Neural cell (in vitro differentiated cells): ENCODE data around the gene NPW. TPM values are rescaled to one million over a fixed set of nuclear protein-coding genes. Genes with fewer than 3 reads are reported as not detected.

Source experiments
- H2AFZ ChIP-seq: fragments of 200-600, 300-800 bp; sonication (generic), shearing (Covaris generic); 2 replicates; pipeline ENCODE4 v1.6.0; 2014; ENCODE audit warnings: low read depth, mild to moderate bottlenecking, antibody characterized with exemption, low read length, moderate library complexity
- H3F3A ChIP-seq: fragments of 200-600 bp; shearing (Covaris generic); 2 replicates; pipeline ENCODE4 v1.6.1; 2016; ENCODE audit warnings: mild to moderate bottlenecking, moderate library complexity, mixed read lengths, antibody characterized with exemption, low read length; ENCODE audit not compliant: insufficient read depth, poor library complexity, severe bottlenecking
- H3K27ac ChIP-seq: fragments of 200-600, 300-800 bp; sonication (generic), shearing (Covaris generic); 2 replicates; pipeline ENCODE4 v1.5.1; 2014; ENCODE audit warnings: mild to moderate bottlenecking, low read length, moderate library complexity
- H3K27me3 ChIP-seq: fragments of 300-800, 200-600 bp; sonication (generic), shearing (Covaris generic); 2 replicates; pipeline ENCODE4 v1.6.0; 2014; ENCODE audit warnings: mild to moderate bottlenecking, low read depth, low read length, moderate library complexity; ENCODE audit not compliant: insufficient read depth
- H3K36me3 ChIP-seq: fragments of 300-800, 200-600 bp; sonication (generic), shearing (Covaris generic); 2 replicates; pipeline ENCODE4 v1.5.1; 2014; ENCODE audit warnings: mild to moderate bottlenecking, antibody characterized with exemption, low read length, moderate library complexity; ENCODE audit not compliant: insufficient read depth
- H3K4me2 ChIP-seq: fragments of 300-800, 200-600 bp; sonication (generic), shearing (Covaris generic); 2 replicates; pipeline ENCODE4 v1.6.0; 2014; ENCODE audit warnings: mild to moderate bottlenecking, low read length
- H3K4me3 ChIP-seq: fragments of 300-800, 200-600 bp; sonication (generic), shearing (Covaris generic); 2 replicates; pipeline ENCODE4 v1.5.1; 2014; ENCODE audit warnings: mild to moderate bottlenecking, low read length, moderate library complexity
- H3K79me2 ChIP-seq: fragments of 200-600 bp; shearing (Covaris generic); replicated peaks from 2 replicates; pipeline ENCODE4 v1.6.0; 2014; ENCODE audit warnings: mild to moderate bottlenecking, low read length, moderate library complexity; ENCODE audit not compliant: insufficient read depth
- H3K9ac ChIP-seq: fragments of 300-800, 200-600 bp; sonication (generic), shearing (Covaris generic); 2 replicates; pipeline ENCODE4 v1.6.1; 2016; ENCODE audit warnings: mild to moderate bottlenecking, low read length, mixed read lengths
- H3K9me2 ChIP-seq: fragments of 200-600 bp; shearing (Covaris generic); 2 replicates; pipeline ENCODE4 v1.6.1; 2016; ENCODE audit warnings: mild to moderate bottlenecking, low read length, mixed read lengths; ENCODE audit not compliant: insufficient read depth
- H3K9me3 ChIP-seq: fragments of 200-600, 300-800 bp; sonication (generic), shearing (Covaris generic); 2 replicates; pipeline ENCODE4 v1.6.1; 2016; ENCODE audit warnings: mild to moderate bottlenecking, mixed run types, low read length, moderate library complexity, mixed read lengths
- H4K20me1 ChIP-seq: fragments of 200-600 bp; shearing (Covaris generic); 2 replicates; pipeline ENCODE4 v1.6.1; 2016; ENCODE audit warnings: mild to moderate bottlenecking, mixed run types; ENCODE audit not compliant: insufficient read depth
- EP300 ChIP-seq: fragments of 450-650 bp; conservative IDR thresholded peaks from 2 replicates; pipeline ENCODE4 v1.6.1; 2014; ENCODE audit warnings: antibody characterized with exemption, mild to moderate bottlenecking, moderate library complexity; ENCODE audit not compliant: poor library complexity, severe bottlenecking
- EZH2 ChIP-seq: fragments of 200-600, 300-800 bp; shearing (Covaris generic), sonication (generic); IDR thresholded peaks from 2 replicates; pipeline ENCODE4 v1.6.1; 2014; ENCODE audit warnings: antibody characterized with exemption, low read length, borderline replicate concordance, mild to moderate bottlenecking; ENCODE audit not compliant: insufficient read depth, poor library complexity, severe bottlenecking
- MXI1 ChIP-seq: fragments of 450-650 bp; conservative IDR thresholded peaks from 2 replicates; pipeline ENCODE4 v1.6.1; 2014; ENCODE audit warnings: antibody characterized with exemption, mild to moderate bottlenecking; ENCODE audit not compliant: poor library complexity, severe bottlenecking
- POLR2AphosphoS5 ChIP-seq: IDR thresholded peaks from 2 replicates; pipeline ENCODE4 v1.6.1; 2012
- RAD21 ChIP-seq: fragments of 450-650 bp; conservative IDR thresholded peaks from 2 replicates; pipeline ENCODE4 v1.6.1; 2014; ENCODE audit warnings: antibody characterized with exemption, mild to moderate bottlenecking, moderate library complexity
- SMC3 ChIP-seq: fragments of 450-650 bp; conservative IDR thresholded peaks from 2 replicates; pipeline ENCODE4 v1.6.1; 2014; ENCODE audit warnings: antibody characterized with exemption, mild to moderate bottlenecking, moderate library complexity; ENCODE audit not compliant: poor library complexity
- TAF1 ChIP-seq: IDR thresholded peaks from 2 replicates; pipeline ENCODE4 v1.6.1; 2012; ENCODE audit warnings: low read depth
- polyA plus RNA-seq: library from polyadenylated mRNA; depleted of rRNA; stranded (reverse); fragments of >200 nt; gene quantifications from 2 replicates; pipeline ENCODE4 v1.2.3, GENCODE V29; 2014
- TF ChIP-seq, protein P1 (sequence below): fragments of 450-650 bp; IDR thresholded peaks from 2 replicates; pipeline ENCODE4 v1.5.1; 2014; ENCODE audit warnings: antibody characterized with exemption, mild to moderate bottlenecking, moderate library complexity; ENCODE audit not compliant: poor library complexity, severe bottlenecking
- TF ChIP-seq, protein P2 (sequence below): IDR thresholded peaks from 2 replicates; pipeline ENCODE4 v1.6.1; 2012; ENCODE audit warnings: borderline replicate concordance

The NPW gene
- polyA plus RNA-seq, 1 donor from 2014 or later = not detected

DNA sequence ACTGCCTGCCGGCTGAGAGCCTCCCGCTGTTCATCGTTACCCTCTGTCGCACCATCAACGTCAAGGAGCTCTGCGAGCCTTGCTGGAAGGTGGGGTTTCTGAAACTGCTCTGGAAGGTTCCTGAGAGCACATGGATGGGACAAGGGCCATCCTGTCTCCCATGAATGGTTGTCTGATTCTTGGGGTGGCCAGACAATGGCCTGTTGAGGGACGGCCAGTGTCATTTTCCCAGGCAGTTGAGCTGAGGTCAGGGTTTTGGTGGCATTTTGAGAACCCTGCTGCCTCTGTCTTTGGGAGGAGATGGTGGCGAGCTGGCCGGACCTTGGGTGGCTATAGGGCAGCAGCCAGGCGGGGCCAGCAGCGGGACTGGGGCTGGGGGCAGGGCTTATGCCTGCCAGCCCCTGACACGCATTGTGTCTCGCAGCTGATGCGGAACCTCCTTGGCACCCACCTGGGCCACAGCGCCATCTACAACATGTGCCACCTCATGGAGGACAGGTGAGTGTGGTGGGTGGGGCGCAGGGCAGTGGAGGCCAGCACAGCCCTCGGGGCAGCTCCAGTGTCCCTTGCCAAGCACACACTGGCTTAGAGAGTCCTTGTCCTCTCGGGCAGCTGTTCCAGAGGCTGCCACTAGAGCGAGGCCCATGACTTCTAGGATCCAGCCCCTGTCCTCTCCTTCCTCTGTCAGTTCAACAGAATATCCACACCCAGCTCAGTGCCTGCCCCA, 37.3 kb downstream of the NPW start:
- H3K79me2 ChIP-seq = no peaks in the 10 kb centered on the region
- no peaks in the 10 kb centered on the region for H3F3A ChIP-seq
- H3K9me3 ChIP-seq = no peaks in the 10 kb centered on the region
- H3K36me3 ChIP-seq = no peaks in the 10 kb centered on the region
- H3K4me3 ChIP-seq = no peak overlapping the region
- H4K20me1 ChIP-seq = no peaks in the 10 kb centered on the region
- no peak overlapping the region for H3K4me2 ChIP-seq
- no peak overlapping the region for H3K9ac ChIP-seq
- no peaks in the 10 kb centered on the region for H3K27me3 ChIP-seq
- no peaks in the 10 kb centered on the region for H3K9me2 ChIP-seq
- H3K27ac ChIP-seq = no peak overlapping the region
- TF ChIP-seq MXI1 (no peak), EZH2 (no peak), POLR2AphosphoS5 (no peak), SMC3 (no peak), TAF1 (no peak), RAD21 (no peak), EP300 (no peak)
- TF ChIP-seq, protein P1, sequence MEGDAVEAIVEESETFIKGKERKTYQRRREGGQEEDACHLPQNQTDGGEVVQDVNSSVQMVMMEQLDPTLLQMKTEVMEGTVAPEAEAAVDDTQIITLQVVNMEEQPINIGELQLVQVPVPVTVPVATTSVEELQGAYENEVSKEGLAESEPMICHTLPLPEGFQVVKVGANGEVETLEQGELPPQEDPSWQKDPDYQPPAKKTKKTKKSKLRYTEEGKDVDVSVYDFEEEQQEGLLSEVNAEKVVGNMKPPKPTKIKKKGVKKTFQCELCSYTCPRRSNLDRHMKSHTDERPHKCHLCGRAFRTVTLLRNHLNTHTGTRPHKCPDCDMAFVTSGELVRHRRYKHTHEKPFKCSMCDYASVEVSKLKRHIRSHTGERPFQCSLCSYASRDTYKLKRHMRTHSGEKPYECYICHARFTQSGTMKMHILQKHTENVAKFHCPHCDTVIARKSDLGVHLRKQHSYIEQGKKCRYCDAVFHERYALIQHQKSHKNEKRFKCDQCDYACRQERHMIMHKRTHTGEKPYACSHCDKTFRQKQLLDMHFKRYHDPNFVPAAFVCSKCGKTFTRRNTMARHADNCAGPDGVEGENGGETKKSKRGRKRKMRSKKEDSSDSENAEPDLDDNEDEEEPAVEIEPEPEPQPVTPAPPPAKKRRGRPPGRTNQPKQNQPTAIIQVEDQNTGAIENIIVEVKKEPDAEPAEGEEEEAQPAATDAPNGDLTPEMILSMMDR = no peak
- TF ChIP-seq, protein P2, sequence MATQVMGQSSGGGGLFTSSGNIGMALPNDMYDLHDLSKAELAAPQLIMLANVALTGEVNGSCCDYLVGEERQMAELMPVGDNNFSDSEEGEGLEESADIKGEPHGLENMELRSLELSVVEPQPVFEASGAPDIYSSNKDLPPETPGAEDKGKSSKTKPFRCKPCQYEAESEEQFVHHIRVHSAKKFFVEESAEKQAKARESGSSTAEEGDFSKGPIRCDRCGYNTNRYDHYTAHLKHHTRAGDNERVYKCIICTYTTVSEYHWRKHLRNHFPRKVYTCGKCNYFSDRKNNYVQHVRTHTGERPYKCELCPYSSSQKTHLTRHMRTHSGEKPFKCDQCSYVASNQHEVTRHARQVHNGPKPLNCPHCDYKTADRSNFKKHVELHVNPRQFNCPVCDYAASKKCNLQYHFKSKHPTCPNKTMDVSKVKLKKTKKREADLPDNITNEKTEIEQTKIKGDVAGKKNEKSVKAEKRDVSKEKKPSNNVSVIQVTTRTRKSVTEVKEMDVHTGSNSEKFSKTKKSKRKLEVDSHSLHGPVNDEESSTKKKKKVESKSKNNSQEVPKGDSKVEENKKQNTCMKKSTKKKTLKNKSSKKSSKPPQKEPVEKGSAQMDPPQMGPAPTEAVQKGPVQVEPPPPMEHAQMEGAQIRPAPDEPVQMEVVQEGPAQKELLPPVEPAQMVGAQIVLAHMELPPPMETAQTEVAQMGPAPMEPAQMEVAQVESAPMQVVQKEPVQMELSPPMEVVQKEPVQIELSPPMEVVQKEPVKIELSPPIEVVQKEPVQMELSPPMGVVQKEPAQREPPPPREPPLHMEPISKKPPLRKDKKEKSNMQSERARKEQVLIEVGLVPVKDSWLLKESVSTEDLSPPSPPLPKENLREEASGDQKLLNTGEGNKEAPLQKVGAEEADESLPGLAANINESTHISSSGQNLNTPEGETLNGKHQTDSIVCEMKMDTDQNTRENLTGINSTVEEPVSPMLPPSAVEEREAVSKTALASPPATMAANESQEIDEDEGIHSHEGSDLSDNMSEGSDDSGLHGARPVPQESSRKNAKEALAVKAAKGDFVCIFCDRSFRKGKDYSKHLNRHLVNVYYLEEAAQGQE = no peak
- no peak overlapping the region for H2AFZ ChIP-seq

GRCh38 chr16:2057438-2057837, 37.9 kb downstream of the NPW start:
- TF ChIP-seq RAD21 (no peak), POLR2AphosphoS5 (no peak), SMC3 (no peak), TAF1 (no peak), MXI1 (no peak), EP300 (no peak), EZH2 (no peak)
- TF ChIP-seq, protein P2 = no peak
- TF ChIP-seq, protein P1 = no peak
- no peak overlapping the region for H3K4me2 ChIP-seq
- H3K27ac ChIP-seq = no peak overlapping the region

More at GRCh38 chr16:2057438-2057837, 37.9 kb downstream of the NPW start:
- Histone ChIP-seq H3K9me2 (no peaks in the 10 kb centered on the region), H3K79me2 (no peaks in the 10 kb centered on the region), H2AFZ (no peak overlapping the region), H4K20me1 (no peaks in the 10 kb centered on the region), H3F3A (no peaks in the 10 kb centered on the region), H3K27me3 (no peaks in the 10 kb centered on the region), H3K36me3 (no peaks in the 10 kb centered on the region), H3K9ac (no peak overlapping the region), H3K4me3 (no peak overlapping the region), H3K9me3 (no peaks in the 10 kb centered on the region)
